Prostate gland (tissue), 2 donors: ENCODE measurements around the gene MCU. TPM values are rescaled to one million over a fixed set of nuclear protein-coding genes. Genes with fewer than 3 reads are reported as not detected.

ENCODE experiments used
- DNase-seq: peaks from one replicate; pipeline ENCODE4 v3.0.0-alpha.2; 2019; ENCODE audit warnings: low spot score
- H3K27ac ChIP-seq, 2 donors: fragments of 200-600 bp; sonication (generic); 2 replicates each; pipeline ENCODE4 v1.5.1; 2017 to 2019
- H3K27me3 ChIP-seq: fragments of 200-600 bp; sonication (generic); replicated peaks from 2 replicates; pipeline ENCODE4 v1.5.1; 2019; ENCODE audit not compliant: insufficient read depth
- H3K36me3 ChIP-seq, 2 donors: fragments of 200-600 bp; sonication (generic); 1 replicate in 1 of 2; 2 replicates in 1 of 2; pipeline versions ENCODE4 v1.5.1 to v1.8.1; 2017 to 2019
- H3K4me1 ChIP-seq: fragments of 200-600 bp; sonication (generic); replicated peaks from 2 replicates; pipeline ENCODE4 v1.5.1; 2019
- H3K4me3 ChIP-seq, 2 donors: fragments of 200-600 bp; sonication (generic); 2 replicates each; pipeline ENCODE4 v1.5.1; 2017 to 2019
- H3K9me3 ChIP-seq: fragments of 200-600 bp; sonication (generic); 2 replicates; pipeline ENCODE4 v1.5.1; 2017
- CTCF ChIP-seq, 4 experiments: fragments of 200-600 bp in 2 of 4; fragments of 450-650 bp in 2 of 4; sonication (generic) in 2 of 4; IDR thresholded peaks; 1 replicate in 3 of 4; 2 replicates in 1 of 4; pipeline ENCODE4 v1.5.1; 2016 to 2019; ENCODE audit warnings: antibody characterized with exemption in 4 of 4, mild to moderate bottlenecking in 2 of 4, moderate library complexity in 2 of 4
- POLR2A ChIP-seq: fragments of 450-650 bp; IDR thresholded peaks from one replicate; pipeline ENCODE4 v1.6.1; 2016; ENCODE audit warnings: antibody characterized with exemption, mild to moderate bottlenecking
- POLR2AphosphoS5 ChIP-seq: sonication (generic); formaldehyde crosslinking; IDR thresholded peaks from one replicate; pipeline ENCODE4 v1.6.1; 2017; ENCODE audit warnings: antibody characterized with exemption
- WGBS: methylation state at CpG from one replicate; pipeline ENCODE4 v1.1.5; 2018; 5-methylcytosine and 5-hydroxymethylcytosine counted together
- intact Hi-C: fragments of 100-400 bp; cut with DNase I; formaldehyde crosslinking; loops from one replicate; pipeline ENCODE4 v1.14.2; 2022
- total RNA-seq, 2 donors: library from RNA; depleted of rRNA; stranded (reverse); fragments of >200 nt; gene quantifications; one replicate each; pipeline ENCODE4 v1.1.0, GENCODE V29; 2016

The MCU gene
- total RNA-seq, 2 donors from 2014 or later: 11.0 to 24.2 TPM

- no peak for DNase-seq
- intact Hi-C loops: loop anchor here (5.0 kb wide), 2 partner anchors 65 to 335 kb away; partner anchors contain the start of gene MICU1
These were observed 726 bp downstream of the MCU start for GRCh38 chr10:72692744-72692993.

DNA sequence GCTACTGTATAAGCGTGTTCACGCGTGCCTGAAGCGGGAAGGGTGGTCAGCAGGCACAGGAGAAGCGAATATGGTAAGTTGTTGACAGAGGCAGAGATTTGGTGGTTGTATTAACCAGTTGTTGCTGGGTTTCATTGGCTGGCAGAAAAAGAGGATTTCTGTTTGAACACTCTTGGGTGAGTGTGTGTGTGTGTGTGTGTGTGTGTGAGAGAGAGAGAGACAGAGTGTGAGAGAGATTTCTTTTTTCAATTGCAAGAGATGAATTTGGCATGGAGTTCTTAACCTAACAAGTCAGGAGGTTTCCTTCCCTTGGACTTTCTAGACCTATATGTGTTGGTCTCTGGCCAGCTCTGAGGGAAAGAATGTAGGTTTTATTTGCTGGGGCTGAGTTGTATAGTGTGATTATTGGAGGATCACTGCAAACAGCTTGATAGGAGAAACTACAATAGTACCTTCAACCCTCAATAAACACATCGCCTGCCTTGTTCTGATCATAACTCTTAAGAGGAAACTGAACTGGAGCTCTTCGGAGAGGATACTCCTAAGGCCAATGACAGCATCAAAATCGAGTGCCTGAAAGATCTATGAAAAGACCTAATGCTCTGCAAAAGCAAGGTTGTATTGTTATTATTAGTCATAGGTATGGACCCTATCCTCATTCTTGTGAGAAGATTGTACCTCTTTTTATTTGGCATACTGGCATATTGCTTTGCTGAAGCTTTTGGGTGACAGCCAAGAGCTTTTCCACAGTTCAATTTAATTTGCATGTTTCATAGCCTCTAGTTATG is 1.2 kb downstream of the MCU start:
- intact Hi-C loops: loop anchor here (5.0 kb wide), 2 partner anchors 66 to 336 kb away; partner anchors contain the start of gene MICU1
- no peak for DNase-seq
- Histone ChIP-seq H3K27me3 (no peaks in the 10 kb centered on the region), H3K9me3 (no peaks in the 10 kb centered on the region), H3K36me3 (no peaks in the 10 kb centered on the region), H3K4me3 (peak overlapping the region; percentile 78 to 81), H3K27ac (peak overlapping the region; percentile 87 to 91), H3K4me1 (peaks cover 6% of the 10 kb centered on the region)
- 6% methylated on average over 8 of the region's 8 CpGs for WGBS
- TF ChIP-seq CTCF (IDR thresholded peaks at IDR 0.05): no peak
- TF ChIP-seq POLR2A: no peak
- no peak for TF ChIP-seq POLR2AphosphoS5

More at GRCh38 chr10:72692744-72692993, 726 bp downstream of the MCU start:
- Histone ChIP-seq H3K36me3 (no peaks in the 10 kb centered on the region), H3K9me3 (no peaks in the 10 kb centered on the region), H3K4me1 (peaks cover 6% of the 10 kb centered on the region), H3K4me3 (peak overlapping the region; percentile 78 to 81), H3K27me3 (no peaks in the 10 kb centered on the region), H3K27ac (peak overlapping the region; percentile 87 to 91)
- TF ChIP-seq CTCF (IDR thresholded peaks at IDR 0.05) (no peak), POLR2AphosphoS5 (no peak), POLR2A (no peak)
- 0% methylated on average over 11 of the region's 11 CpGs for WGBS

DNA sequence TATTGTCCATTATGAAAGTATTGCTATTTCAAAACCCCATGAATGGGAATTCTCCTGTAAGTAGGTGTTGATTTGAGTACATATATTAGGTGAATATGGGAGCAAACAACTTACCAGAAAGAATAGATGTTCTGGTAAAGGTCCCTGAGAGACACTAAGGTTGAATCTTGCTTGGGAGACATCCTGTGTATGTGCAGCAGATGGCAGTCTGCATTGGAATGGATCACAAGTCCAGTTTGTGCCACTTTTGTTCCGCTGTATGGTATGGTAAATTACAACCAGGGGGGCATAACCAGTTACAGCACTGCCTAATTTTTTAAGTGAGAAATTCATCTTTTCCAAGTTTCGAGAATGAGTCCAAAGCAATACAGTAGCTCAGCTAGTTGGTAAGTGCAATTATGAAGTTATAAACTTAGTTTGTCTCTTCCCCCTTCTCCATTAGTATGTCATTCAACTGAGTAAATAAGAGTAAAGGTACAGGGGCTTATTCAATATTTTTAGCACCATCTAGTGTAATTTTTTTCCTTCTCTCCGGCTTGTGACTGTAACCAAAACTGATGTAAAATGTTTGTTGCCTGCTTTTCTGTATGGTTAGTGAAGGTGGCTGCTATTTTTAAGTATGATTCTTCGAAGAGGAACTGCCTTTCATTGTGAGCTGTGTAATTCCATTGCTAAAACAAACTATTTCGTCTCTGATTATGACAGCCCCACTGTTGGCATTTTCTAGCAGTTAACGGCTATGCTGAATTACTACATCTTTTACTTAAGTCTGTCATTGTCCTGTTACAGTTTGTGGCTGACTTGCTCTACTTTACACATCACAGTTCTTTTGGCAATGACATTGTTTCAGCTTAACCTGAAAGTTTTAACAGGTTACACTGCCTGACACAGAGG is 2.8 kb downstream of the MCU start:
- no peaks in the 10 kb centered on the region for H3K9me3 ChIP-seq
- DNase-seq: peak; percentile 19
- H3K27ac ChIP-seq: no peak overlapping the region
- TF ChIP-seq POLR2AphosphoS5: peak; percentile 21
- TF ChIP-seq POLR2A: no peak
- peak in 3 of 4 experiments; percentile 17 to 42 (median 20) for TF ChIP-seq CTCF (IDR thresholded peaks at IDR 0.05)
- peaks cover 6% of the 10 kb centered on the region for H3K4me1 ChIP-seq
- no peaks in the 10 kb centered on the region for H3K36me3 ChIP-seq
- intact Hi-C loops: loop anchor here (2.0 to 5.0 kb wide), 3 partner anchors 67 to 337 kb away; partner anchors contain the start of gene MICU1
- no peak overlapping the region for H3K4me3 ChIP-seq
- H3K27me3 ChIP-seq: no peaks in the 10 kb centered on the region
- WGBS: 45% methylated on average over 6 of the region's 6 CpGs

DNA sequence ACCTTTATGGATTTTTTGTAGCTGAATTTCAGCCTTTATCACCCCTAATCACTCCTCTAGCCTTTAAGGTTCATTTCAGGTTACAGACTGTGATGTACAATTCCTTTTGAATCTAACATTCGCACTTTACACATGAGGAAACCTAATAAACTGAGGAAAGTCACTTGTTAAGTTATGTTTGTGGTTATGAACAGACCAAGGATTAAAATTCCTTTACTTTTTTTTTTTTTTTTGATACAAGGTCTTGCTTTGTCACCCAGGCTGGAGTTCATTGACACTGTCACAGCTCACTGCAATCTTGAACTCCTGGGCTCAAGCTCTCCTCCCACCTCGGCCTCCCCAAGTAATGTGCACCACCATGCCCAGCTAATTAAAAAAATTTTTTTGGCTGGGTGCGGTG is 3.6 kb downstream of the MCU start:
- H3K4me1 ChIP-seq: peaks cover 6% of the 10 kb centered on the region
- DNase-seq: no peak
- H3K9me3 ChIP-seq: no peaks in the 10 kb centered on the region
- no peak overlapping the region for H3K4me3 ChIP-seq
- 79% methylated on average over 3 of the region's 3 CpGs for WGBS
- no peaks in the 10 kb centered on the region for H3K36me3 ChIP-seq
- intact Hi-C loops: loop anchor here (2.0 kb wide), 1 partner anchor 139 kb away; no protein-coding TSS in a partner anchor
- H3K27me3 ChIP-seq: no peaks in the 10 kb centered on the region
- H3K27ac ChIP-seq: no peak overlapping the region
- TF ChIP-seq POLR2A (no peak), CTCF (IDR thresholded peaks at IDR 0.05) (no peak), POLR2AphosphoS5 (no peak)
